Neural crest cell (in vitro differentiated cells): ENCODE measurements around the gene IL17F. TPM values are rescaled to one million over a fixed set of nuclear protein-coding genes. Genes with fewer than 3 reads are reported as not detected.

ENCODE experiments used
- DNase-seq: peaks from one replicate; pipeline ENCODE4 v3.0.0; 2021; ENCODE audit warnings: low read depth, mixed read lengths, low spot score
- H3K27ac Mint-ChIP-seq: one replicate; pipeline ENCODE4 v1.8.0; 2021; ENCODE audit warnings: mild to moderate bottlenecking, mixed read lengths; ENCODE audit not compliant: unreplicated experiment
- H3K27me3 Mint-ChIP-seq: 2 replicates; pipeline ENCODE4 v1.8.0; 2021; ENCODE audit warnings: low read depth, mild to moderate bottlenecking, mixed read lengths
- H3K36me3 Mint-ChIP-seq: 2 replicates; pipeline ENCODE4 v1.8.0; 2021; ENCODE audit warnings: low read depth, mild to moderate bottlenecking, mixed read lengths
- H3K4me1 Mint-ChIP-seq: 2 replicates; pipeline ENCODE4 v1.8.0; 2021; ENCODE audit warnings: mixed read lengths
- H3K4me3 Mint-ChIP-seq: one replicate; pipeline ENCODE4 v1.8.0; 2021; ENCODE audit warnings: mild to moderate bottlenecking, mixed read lengths
- H3K9me3 Mint-ChIP-seq: 2 replicates; pipeline ENCODE4 v1.8.0; 2021; ENCODE audit warnings: mixed read lengths
- CTCF ChIP-seq: fragments of 200-600 bp; sonication (generic); conservative IDR thresholded peaks from 2 replicates; pipeline ENCODE4 v1.5.0; 2021; ENCODE audit warnings: antibody characterized with exemption, mild to moderate bottlenecking
- long read RNA-seq: library from polyadenylated mRNA; unstranded; transcript quantifications from one replicate; pipeline ENCODE4 v2.0.0, GENCODE V29; 2020
- total RNA-seq: library from RNA; stranded (reverse); gene quantifications from 2 replicates; pipeline ENCODE4 v1.2.1, GENCODE V29; 2021

The IL17F gene
- total RNA-seq = not detected in 2 replicates
- long read RNA-seq = 0 reads

- TF ChIP-seq CTCF = no peak
Observed at GRCh38 chr6:52244400-52244799, at the start of gene IL17F. Gene IL17F (minus strand): TSS chr6:52244500. CDS start chr6:52244429, 71 bp downstream.

GRCh38 chr6:52293067-52293466 lies 48.8 kb upstream of the IL17F start:
- Mint-ChIP-seq H3K27ac (no peak overlapping the region), H3K9me3 (peaks cover 5% of the 10 kb centered on the region), H3K4me1 (no peaks in the 10 kb centered on the region), H3K4me3 (no peak overlapping the region), H3K36me3 (peaks cover 2% of the 10 kb centered on the region), H3K27me3 (no peaks in the 10 kb centered on the region)
- DNase-seq = no peak
- TF ChIP-seq CTCF = no peak

More at GRCh38 chr6:52244400-52244799, at the start of gene IL17F:
- Mint-ChIP-seq H3K4me1 (peaks cover 7% of the 10 kb centered on the region), H3K9me3 (no peaks in the 10 kb centered on the region), H3K27ac (no peak within 1 kb of the TSS), H3K4me3 (no peak within 1 kb of the TSS), H3K27me3 (no peaks in the 10 kb centered on the region), H3K36me3 (no peaks in the 10 kb centered on the region)
- no peak for DNase-seq

GRCh38 chr6:52288841-52289240 lies 44.5 kb upstream of the IL17F start:
- H3K27ac Mint-ChIP-seq = no peak overlapping the region
- H3K4me3 Mint-ChIP-seq = no peak overlapping the region
- H3K36me3 Mint-ChIP-seq = peaks cover 4% of the 10 kb centered on the region
- no peak for TF ChIP-seq CTCF
- no peaks in the 10 kb centered on the region for H3K27me3 Mint-ChIP-seq
- DNase-seq = no peak
- H3K9me3 Mint-ChIP-seq = no peaks in the 10 kb centered on the region
- H3K4me1 Mint-ChIP-seq = peaks cover 11% of the 10 kb centered on the region

- no peak overlapping the region for H3K27ac Mint-ChIP-seq
- TF ChIP-seq CTCF = no peak
- H3K27me3 Mint-ChIP-seq = no peaks in the 10 kb centered on the region
- peaks cover 16% of the 10 kb centered on the region for H3K4me1 Mint-ChIP-seq
- DNase-seq = no peak
- H3K36me3 Mint-ChIP-seq = peaks cover 6% of the 10 kb centered on the region
- H3K9me3 Mint-ChIP-seq = no peaks in the 10 kb centered on the region
- H3K4me3 Mint-ChIP-seq = no peak overlapping the region
Observed at GRCh38 chr6:52288216-52288615, 43.9 kb upstream of the IL17F start.

- H3K27ac Mint-ChIP-seq = no peak overlapping the region
- peaks cover 13% of the 10 kb centered on the region for H3K36me3 Mint-ChIP-seq
- TF ChIP-seq CTCF = peak; percentile 81
- DNase-seq = peak; percentile 72
- H3K27me3 Mint-ChIP-seq = no peaks in the 10 kb centered on the region
- H3K4me3 Mint-ChIP-seq = peak overlapping the region; percentile 87
- H3K4me1 Mint-ChIP-seq = peaks cover 26% of the 10 kb centered on the region
- H3K9me3 Mint-ChIP-seq = no peaks in the 10 kb centered on the region
Observed at GRCh38 chr6:52286798-52287432, 42.6 kb upstream of the IL17F start.
